ENCODE results near the gene NOC2L. TPM values are rescaled to one million over a fixed set of nuclear protein-coding genes. Genes with fewer than 3 reads are reported as not detected.
A peak's percentile ranks its signal among the peaks of the same experiment; 100 is the strongest.

The NOC2L gene
- total and polyA plus RNA-seq, 10 donors = 26.2 to 73.4 (median 45.9) TPM

DNA sequence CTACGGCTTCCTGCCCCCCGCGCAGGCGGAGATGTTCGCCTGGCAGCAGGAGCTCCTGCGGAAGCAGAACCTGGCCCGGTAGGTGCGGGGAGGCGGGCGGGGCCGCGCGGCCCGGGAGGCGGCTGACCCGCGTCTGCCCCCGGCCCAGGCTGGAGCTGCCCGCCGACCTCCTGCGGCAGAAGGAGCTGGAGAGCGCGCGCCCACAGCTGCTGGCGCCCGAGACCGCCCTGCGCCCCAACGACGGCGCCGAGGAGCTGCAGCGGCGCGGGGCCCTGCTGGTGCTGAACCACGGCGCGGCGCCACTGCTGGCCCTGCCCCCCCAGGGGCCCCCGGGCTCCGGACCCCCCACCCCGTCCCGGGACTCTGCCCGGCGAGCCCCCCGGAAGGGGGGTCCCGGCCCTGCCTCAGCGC is 16.6 kb downstream of the NOC2L start:
- Histone ChIP-seq H3K4me1 (peaks cover 21 to 86% (median 53%) of the 10 kb centered on the region in 6 donors), H3K9me3 (no peaks in the 10 kb centered on the region), H3K27me3 (replicated peaks in 1 of 7) (peaks cover 11 to 66% (median 58%) of the 10 kb centered on the region in 7 donors), H3K27ac (peak overlapping the region in 7 of 8 donors; percentile 38 to 85 (median 82)), H3K36me3 (peaks cover 2 to 39% (median 34%) of the 10 kb centered on the region in 6 donors), H3K4me3 (peak overlapping the region in 7 of 8 donors; percentile 35 to 70 (median 41))
- 0 to 3% (median 1%) methylated on average over 11 to 48 of the region's 48 CpGs for WGBS, 5 donors
- TF ChIP-seq POLR2A (IDR thresholded peaks at IDR 0.05) (no peak), POLR2AphosphoS5 (IDR thresholded peaks at IDR 0.05) (no peak)
- TF ChIP-seq, protein P1, sequence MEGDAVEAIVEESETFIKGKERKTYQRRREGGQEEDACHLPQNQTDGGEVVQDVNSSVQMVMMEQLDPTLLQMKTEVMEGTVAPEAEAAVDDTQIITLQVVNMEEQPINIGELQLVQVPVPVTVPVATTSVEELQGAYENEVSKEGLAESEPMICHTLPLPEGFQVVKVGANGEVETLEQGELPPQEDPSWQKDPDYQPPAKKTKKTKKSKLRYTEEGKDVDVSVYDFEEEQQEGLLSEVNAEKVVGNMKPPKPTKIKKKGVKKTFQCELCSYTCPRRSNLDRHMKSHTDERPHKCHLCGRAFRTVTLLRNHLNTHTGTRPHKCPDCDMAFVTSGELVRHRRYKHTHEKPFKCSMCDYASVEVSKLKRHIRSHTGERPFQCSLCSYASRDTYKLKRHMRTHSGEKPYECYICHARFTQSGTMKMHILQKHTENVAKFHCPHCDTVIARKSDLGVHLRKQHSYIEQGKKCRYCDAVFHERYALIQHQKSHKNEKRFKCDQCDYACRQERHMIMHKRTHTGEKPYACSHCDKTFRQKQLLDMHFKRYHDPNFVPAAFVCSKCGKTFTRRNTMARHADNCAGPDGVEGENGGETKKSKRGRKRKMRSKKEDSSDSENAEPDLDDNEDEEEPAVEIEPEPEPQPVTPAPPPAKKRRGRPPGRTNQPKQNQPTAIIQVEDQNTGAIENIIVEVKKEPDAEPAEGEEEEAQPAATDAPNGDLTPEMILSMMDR (IDR thresholded peaks at IDR 0.05 in 8 of 11, conservative IDR thresholded peaks at IDR 0.05 in 3 of 11) = no peak
- intact Hi-C loops (cut with DNase I; ENCODE audit: low total_unique reads) = no loop called here
- no peak for DNase-seq

GRCh38 chr1:941588-942383 is 17.3 kb downstream of the NOC2L start:
- peaks cover 2 to 33% (median 28%) of the 10 kb centered on the region in 6 donors for H3K36me3 ChIP-seq
- TF ChIP-seq POLR2AphosphoS5 (IDR thresholded peaks at IDR 0.05) (peak in 2 of 3 donors; percentile 58 to 65), POLR2A (IDR thresholded peaks at IDR 0.05) (no peak)
- TF ChIP-seq, protein P1 (IDR thresholded peaks at IDR 0.05 in 8 of 11, conservative IDR thresholded peaks at IDR 0.05 in 3 of 11) = no peak
- intact Hi-C loops (cut with DNase I; ENCODE audit: low total_unique reads) = no loop called here
- DNase-seq = no peak
- peak overlapping the region in 7 of 8 donors; percentile 41 to 85 (median 82) for H3K27ac ChIP-seq
- WGBS, 5 donors = 0 to 1% (median 1%) methylated on average over 30 to 98 of the region's 98 CpGs
- H3K4me3 ChIP-seq = peak overlapping the region; percentile 20 to 70 (median 40)
- H3K9me3 ChIP-seq = no peaks in the 10 kb centered on the region
- peaks cover 11 to 72% (median 62%) of the 10 kb centered on the region in 7 donors for H3K27me3 ChIP-seq (replicated peaks in 1 of 7)
- peaks cover 21 to 86% (median 53%) of the 10 kb centered on the region in 6 donors for H3K4me1 ChIP-seq

DNA sequence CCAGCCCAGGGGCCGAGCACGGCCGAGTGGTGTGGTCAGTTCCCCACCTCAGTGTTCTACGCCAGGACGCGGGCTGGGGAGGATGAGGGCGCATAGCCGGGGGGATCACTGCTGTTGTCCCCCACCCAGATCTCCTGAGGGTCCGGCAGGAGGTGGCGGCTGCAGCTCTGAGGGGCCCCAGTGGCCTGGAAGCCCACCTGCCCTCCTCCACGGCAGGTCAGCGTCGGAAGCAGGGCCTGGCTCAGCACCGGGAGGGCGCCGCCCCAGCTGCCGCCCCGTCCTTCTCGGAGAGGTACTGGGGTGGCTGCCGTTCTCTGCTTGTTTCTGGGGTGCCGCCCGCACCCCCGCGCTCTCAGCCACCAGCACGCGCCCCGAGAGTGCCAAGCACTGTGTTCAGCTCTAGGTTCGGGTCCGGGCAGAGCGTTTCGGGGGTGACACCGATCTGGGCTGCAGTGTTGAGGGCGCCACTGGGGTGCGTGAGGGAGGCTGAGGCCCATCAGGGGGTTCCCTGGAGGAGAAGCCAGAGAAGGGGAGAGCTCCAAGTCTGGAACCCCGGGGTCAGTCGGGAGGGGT is 18.0 kb downstream of the NOC2L start:
- TF ChIP-seq POLR2A (IDR thresholded peaks at IDR 0.05) (no peak), POLR2AphosphoS5 (IDR thresholded peaks at IDR 0.05) (no peak)
- TF ChIP-seq, protein P1 (IDR thresholded peaks at IDR 0.05 in 8 of 11, conservative IDR thresholded peaks at IDR 0.05 in 3 of 11) = no peak
- WGBS, 5 donors = 0 to 4% (median 3%) methylated on average over 2 to 36 of the region's 36 CpGs
- peak overlapping the region; percentile 16 to 70 (median 40) for H3K4me3 ChIP-seq
- intact Hi-C loops (cut with DNase I; ENCODE audit: low total_unique reads) = no loop called here
- DNase-seq = no peak
- no peaks in the 10 kb centered on the region for H3K9me3 ChIP-seq
- peaks cover 21 to 81% (median 53%) of the 10 kb centered on the region in 6 donors for H3K4me1 ChIP-seq
- H3K27ac ChIP-seq = peak overlapping the region in 7 of 8 donors; percentile 41 to 85 (median 82)
- peaks cover 11 to 79% (median 68%) of the 10 kb centered on the region in 7 donors for H3K27me3 ChIP-seq (replicated peaks in 1 of 7)
- H3K36me3 ChIP-seq = peaks cover 0 to 26% (median 21%) of the 10 kb centered on the region in 6 donors

Measured in spleen (tissue), 11 donors.